Body of pancreas (tissue), 4 donors: ENCODE results near the gene PTPN7. TPM values are rescaled to one million over a fixed set of nuclear protein-coding genes. Genes with fewer than 3 reads are reported as not detected.
A peak's percentile ranks its signal among the peaks of the same experiment; 100 is the strongest.

Experiments used
- ATAC-seq: fragments of 150-250 bp; one replicate; pipeline ENCODE4 v1.9.1; 2016
- DNase-seq, 4 donors: peaks; one replicate each; pipeline ENCODE4 v3.0.0-alpha.2; 2019
- H3K27ac ChIP-seq, 4 donors: fragments of 200-600 bp; sonication (generic); 1 replicate in 3 of 4; 2 replicates in 1 of 4; pipeline versions ENCODE4 v1.5.1 to v1.6.1; 2016 to 2019; ENCODE audit warnings: mild to moderate bottlenecking in 1 of 4, mixed read lengths in 1 of 4, moderate library complexity in 1 of 4
- H3K27me3 ChIP-seq, 2 donors: fragments of 200-600 bp; sonication (generic); one replicate each; pipeline ENCODE4 v1.6.0; 2016; ENCODE audit warnings: mild to moderate bottlenecking in 1 of 2
- H3K36me3 ChIP-seq, 2 donors: fragments of 200-600 bp; sonication (generic); replicated peaks in 1 of 2; 2 replicates each; pipeline ENCODE4 v1.5.1; 2016; ENCODE audit warnings: low read depth in 2 of 2; ENCODE audit not compliant: insufficient read depth in 1 of 2
- H3K4me1 ChIP-seq: fragments of 200-600 bp; sonication (generic); one replicate; pipeline ENCODE4 v1.6.0; 2016
- H3K4me3 ChIP-seq, 2 donors: fragments of 200-600 bp; sonication (generic); 1 replicate in 1 of 2; 2 replicates in 1 of 2; pipeline ENCODE4 v1.5.1; 2016 to 2019
- H3K9me3 ChIP-seq, 3 donors: fragments of 200-600 bp; sonication (generic); 1 replicate in 2 of 3; 2 replicates in 1 of 3; pipeline ENCODE4 v1.5.1; 2016
- CTCF ChIP-seq, 7 experiments: fragments of 450-650 bp in 4 of 7; fragments of 200-600 bp in 3 of 7; sonication (generic) in 3 of 7; IDR thresholded peaks; one replicate each; pipeline ENCODE4 v1.5.1; 2016 to 2019; ENCODE audit warnings: antibody characterized with exemption in 7 of 7
- POLR2A ChIP-seq, 3 donors: fragments of 450-650 bp; IDR thresholded peaks; one replicate each; pipeline ENCODE4 v1.6.1; 2016; ENCODE audit warnings: antibody characterized with exemption in 3 of 3, mild to moderate bottlenecking in 2 of 3
- WGBS, 2 donors: methylation state at CpG; one replicate each; pipeline ENCODE4 v1.1.5; 2017; 5-methylcytosine and 5-hydroxymethylcytosine counted together
- intact Hi-C: fragments of 100-400 bp; cut with DNase I; formaldehyde crosslinking; loops from one replicate; pipeline ENCODE4 v1.15.1; 2023
- total RNA-seq, 2 donors: library from RNA; depleted of rRNA; stranded (reverse); fragments of >200 nt; gene quantifications; one replicate each; pipeline ENCODE4 v1.1.0, GENCODE V29; 2016

PTPN7 gene
- total RNA-seq, 2 donors from 2014 or later, result 1.6 to 3.6 TPM

DNA sequence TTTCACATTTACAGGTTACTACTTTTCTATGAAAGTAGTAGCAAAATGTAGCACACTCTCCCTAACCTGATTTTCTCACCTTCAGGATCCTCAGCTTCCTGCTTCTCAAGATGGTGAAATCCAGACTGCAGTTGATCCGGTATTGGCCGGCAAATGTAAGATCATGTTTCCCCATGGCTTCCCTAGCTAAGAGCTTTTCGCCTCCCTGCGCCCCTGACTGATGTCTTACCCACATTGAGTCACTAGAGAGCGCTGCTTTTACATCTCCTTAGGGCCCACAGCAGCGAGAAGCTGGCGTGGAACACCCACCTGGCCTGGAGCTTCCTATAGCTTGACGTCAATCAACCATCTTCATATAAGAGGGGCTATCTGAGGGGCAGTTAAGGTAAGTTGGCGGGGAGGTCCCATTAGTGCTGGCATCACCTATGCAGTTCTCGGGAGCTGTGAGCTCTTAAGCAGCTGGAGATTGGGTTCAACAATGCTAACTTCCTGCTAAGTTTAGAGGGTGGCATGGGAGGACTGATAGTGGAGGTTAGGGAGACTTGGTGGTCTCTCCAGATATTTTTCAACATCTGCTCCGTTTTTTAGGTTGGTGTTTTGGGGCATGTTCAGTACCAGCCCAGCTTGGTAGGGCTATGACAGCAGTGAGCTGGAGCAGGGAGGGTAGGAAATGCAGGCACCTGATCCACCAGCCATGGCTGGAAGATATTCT lies 5.5 kb downstream of the PTPN7 start:
- TF ChIP-seq CTCF (IDR thresholded peaks at IDR 0.05) (peak in 6 of 7 experiments; percentile 17 to 35 (median 26)), POLR2A (IDR thresholded peaks at IDR 0.05) (no peak)
- peak; percentile 30 to 60 (median 54) for DNase-seq
- Histone ChIP-seq H3K27me3 (no peaks in the 10 kb centered on the region), H3K4me1 (peaks cover 8% of the 10 kb centered on the region), H3K4me3 (no peak overlapping the region), H3K27ac (no peak overlapping the region), H3K9me3 (no peaks in the 10 kb centered on the region), H3K36me3 (no peaks in the 10 kb centered on the region)
- peak; percentile 60 for ATAC-seq
- WGBS, 2 donors, result 35 to 36% methylated on average over 11 of the region's 11 CpGs
- intact Hi-C loops, result no loop called here

GRCh38 chr1:202154148-202154765 lies 6.1 kb downstream of the PTPN7 start:
- no peaks in the 10 kb centered on the region for H3K27me3 ChIP-seq
- WGBS, 2 donors, result 76 to 83% methylated on average over 9 to 10 of the region's 10 CpGs
- H3K9me3 ChIP-seq, result no peaks in the 10 kb centered on the region
- intact Hi-C loops, result no loop called here
- ATAC-seq (no peak), DNase-seq (no peak)
- H3K4me1 ChIP-seq, result peaks cover 8% of the 10 kb centered on the region
- no peak overlapping the region for H3K27ac ChIP-seq
- no peaks in the 10 kb centered on the region for H3K36me3 ChIP-seq
- no peak for TF ChIP-seq CTCF (IDR thresholded peaks at IDR 0.05)
- no peak for TF ChIP-seq POLR2A (IDR thresholded peaks at IDR 0.05)
- H3K4me3 ChIP-seq, result no peak overlapping the region

- no peaks in the 10 kb centered on the region for H3K36me3 ChIP-seq
Measured at GRCh38 chr1:202153284-202153683, 7.1 kb downstream of the PTPN7 start.

DNA sequence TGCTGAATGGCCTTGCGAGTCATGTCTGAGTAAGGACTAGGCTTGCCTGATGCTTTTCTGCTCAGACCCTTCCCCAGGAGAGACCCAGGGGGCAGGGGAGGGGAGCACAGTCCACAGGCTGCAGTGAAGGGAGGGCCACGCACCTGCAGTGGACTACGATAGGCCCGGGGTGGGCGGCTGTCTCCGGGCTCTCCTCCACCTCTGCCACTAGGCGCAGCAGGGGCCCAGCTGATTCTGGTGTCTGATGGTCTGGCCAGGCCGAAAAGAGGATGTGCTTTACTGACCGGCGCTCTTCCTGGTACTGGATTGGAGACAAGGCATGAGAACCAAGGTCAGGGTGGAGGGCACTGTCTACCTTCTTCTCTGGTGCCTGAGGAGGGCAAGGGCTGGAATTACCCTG lies 8.0 kb downstream of the PTPN7 start:
- intact Hi-C loops, result no loop called here
- Histone ChIP-seq H3K27ac (no peak overlapping the region), H3K9me3 (no peaks in the 10 kb centered on the region), H3K4me3 (no peak overlapping the region), H3K27me3 (no peaks in the 10 kb centered on the region), H3K4me1 (peaks cover 8% of the 10 kb centered on the region), H3K36me3 (no peaks in the 10 kb centered on the region)
- no peak for TF ChIP-seq CTCF (IDR thresholded peaks at IDR 0.05)
- TF ChIP-seq POLR2A (IDR thresholded peaks at IDR 0.05), result no peak
- no peak for ATAC-seq
- WGBS, 2 donors, result 84 to 94% methylated on average over 5 to 10 of the region's 10 CpGs
- no peak for DNase-seq

More at GRCh38 chr1:202153284-202153683, 7.1 kb downstream of the PTPN7 start:
- Histone ChIP-seq H3K9me3 (no peaks in the 10 kb centered on the region), H3K4me1 (peaks cover 8% of the 10 kb centered on the region), H3K4me3 (no peak overlapping the region), H3K27me3 (no peaks in the 10 kb centered on the region), H3K27ac (no peak overlapping the region)
- intact Hi-C loops, result no loop called here
- no peak for DNase-seq
- WGBS, 2 donors, result 83 to 90% methylated on average over 4 of the region's 4 CpGs
- no peak for ATAC-seq
- no peak for TF ChIP-seq POLR2A (IDR thresholded peaks at IDR 0.05)
- no peak for TF ChIP-seq CTCF (IDR thresholded peaks at IDR 0.05)
